ENCODE measurements around the gene ROCK2. TPM values are rescaled to one million over a fixed set of nuclear protein-coding genes. Genes with fewer than 3 reads are reported as not detected.

Gene ROCK2
- total and polyA plus RNA-seq, 2 of the 8 experiments (the other 6 are each of a cell fraction or from before 2014, with no cell fraction given), result 2.7 to 29.0 TPM

- ChIA-PET CTCF (ENCODE audit: partially characterized antibody) (interaction anchor here (0.6 to 2.8 kb wide), 13 partner anchors 9 to 188 kb away, joined by 3 to 14 read pairs (median 4); a partner anchor contains a TSS), POLR2A (ENCODE audit: partially characterized antibody) (interaction anchor here (2.7 kb wide), 1 partner anchor 23 kb away, joined by 10 read pairs; the partner anchor contains the start of gene ROCK2)
- H3K9me3 ChIP-seq (ENCODE audit: insufficient read depth in 2 of 2, low read depth in 1 of 2, low read length in 1 of 2), result no peaks in the 10 kb centered on the region
- no peak overlapping the region for H2BK20ac ChIP-seq (ENCODE audit: low read length)
- no peak overlapping the region for H3K4ac ChIP-seq (replicated peaks; ENCODE audit: insufficient read length, low read depth, low read length)
- no peaks in the 10 kb centered on the region for H3K36me3 ChIP-seq (ENCODE audit: control insufficient read depth in 2 of 4, insufficient read depth in 4 of 4, low read length in 3 of 4)
- no peak overlapping the region for H3K4me3 ChIP-seq (ENCODE audit: extremely low read depth in 1 of 4, insufficient read depth in 2 of 4, low read depth in 3 of 4, low read length in 4 of 4)
- no peak overlapping the region for H2AK5ac ChIP-seq (ENCODE audit: low read depth, low read length)
- no peak for FAIRE-seq
- no peak overlapping the region for H3K14ac ChIP-seq (ENCODE audit: insufficient read length)
- no peaks in the 10 kb centered on the region for H3K23me2 ChIP-seq (ENCODE audit: low read depth, low read length)
- H2BK120ac ChIP-seq (replicated peaks; ENCODE audit: low read depth, low read length), result no peak overlapping the region
- no peak for DNase-seq (ENCODE audit: low read depth in 1 of 2, low spot score in 2 of 2)
- no peak overlapping the region for H3K23ac ChIP-seq (ENCODE audit: insufficient read length)
- H4K20me1 ChIP-seq (replicated peaks in 1 of 2; ENCODE audit: control insufficient read depth in 1 of 2, insufficient read depth in 2 of 2, low read length in 2 of 2), result peaks cover 2 to 8% of the 10 kb centered on the region in 2 experiments
- no peak overlapping the region for H3K4me2 ChIP-seq (ENCODE audit: insufficient read depth in 1 of 2, low read depth in 2 of 2, low read length in 2 of 2)
- H3K56ac ChIP-seq (replicated peaks; ENCODE audit: insufficient read length, low read depth, low read length), result no peak overlapping the region
- no peak for TF ChIP-seq SP4 (IDR thresholded peaks at IDR 0.05; ENCODE audit: low read length)
- peak in 1 of 2 experiments; percentile 28; a peak in 1 of 4 replicates for TF ChIP-seq RAD21 (IDR thresholded peaks at IDR 0.05 in 1 of 2, conservative IDR thresholded peaks at IDR 0.05 in 1 of 2; ENCODE audit: low read depth in 2 of 2, low read length in 2 of 2)
- no peak for TF ChIP-seq SAP30 (IDR thresholded peaks at IDR 0.05; ENCODE audit: insufficient read depth, insufficient replicate concordance, low read length)
- TF ChIP-seq SIRT6 (IDR thresholded peaks at IDR 0.05; ENCODE audit: low read length), result no peak
- peak in 1 of 3 experiments; percentile 25; a peak in 1 of 4 replicates for TF ChIP-seq CTCF (IDR thresholded peaks at IDR 0.05; ENCODE audit: control extremely low read depth in 1 of 3, insufficient read depth in 1 of 3, low read depth in 1 of 3, low read length in 3 of 3)
- TF ChIP-seq BRCA1 (IDR thresholded peaks at IDR 0.05; ENCODE audit: low read depth, low read length), result no peak
- H3K27ac ChIP-seq (ENCODE audit: low read depth, low read length), result no peak overlapping the region
- H2AFZ ChIP-seq (ENCODE audit: low read length), result no peak overlapping the region
- H3K9ac ChIP-seq (replicated peaks in 1 of 4; ENCODE audit: extremely low read depth in 1 of 4, low read depth in 3 of 4, low read length in 3 of 4), result no peak overlapping the region
- H4K5ac ChIP-seq (ENCODE audit: insufficient read length, low read depth, low read length), result no peak overlapping the region
- peaks cover 0 to 72% of the 10 kb centered on the region in 2 experiments; a peak in 3 of 4 replicates for H3K79me2 ChIP-seq (ENCODE audit: control insufficient read depth in 1 of 2, insufficient read depth in 2 of 2, low read length in 2 of 2)
- no peaks in the 10 kb centered on the region for H3K27me3 ChIP-seq (replicated peaks in 1 of 4; ENCODE audit: control insufficient read depth in 3 of 4, extremely low read depth in 1 of 4, insufficient read depth in 3 of 4, low read length in 3 of 4)
- no peak overlapping the region for H3K18ac ChIP-seq (ENCODE audit: extremely low read depth, low read length)
- H2BK5ac ChIP-seq (ENCODE audit: low read depth, low read length), result no peak overlapping the region
- no peak overlapping the region for H4K91ac ChIP-seq (replicated peaks; ENCODE audit: insufficient read length, low read length)
- no peak overlapping the region for H2BK12ac ChIP-seq (ENCODE audit: low read depth, low read length)
- WGBS, 2 experiments (ENCODE audit: extremely low coverage in 1 of 2, insufficient coverage in 1 of 2, insufficient read length in 1 of 2, insufficient replicate concordance in 2 of 2, low coverage in 1 of 2, low lambda C conversion rate in 2 of 2, missing lambda C conversion rate in 1 of 2), result 89% methylated on average over 17 of the region's 17 CpGs; no CpG with 5 or more reads in 1 of the 2 experiments
- H3K79me1 ChIP-seq (ENCODE audit: low read depth, low read length), result 0 out of 2 replicates have a peak, but pooled peaks cover 3% of the 10 kb centered on the region
- no peak overlapping the region for H4K8ac ChIP-seq (ENCODE audit: extremely low read depth, insufficient read depth, low read length)
- H3K4me1 ChIP-seq (replicated peaks in 1 of 4; ENCODE audit: control insufficient read depth in 3 of 4, insufficient read depth in 4 of 4, low read length in 3 of 4), result no peaks in the 10 kb centered on the region
- no peak overlapping the region for H2BK15ac ChIP-seq (ENCODE audit: low read length)
These were observed 23.5 kb downstream of the ROCK2 start for GRCh38 chr2:11320698-11321492.

All from H1 (cell line).